Transverse colon (tissue), 4 donors: ENCODE results near the gene NOLC1.

Experiments
- EP300 ChIP-seq: sonication (generic); formaldehyde crosslinking; IDR thresholded peaks from one replicate; pipeline ENCODE4 v1.6.1; 2017; ENCODE audit warnings: antibody characterized with exemption, low read depth
- POLR2A ChIP-seq: fragments of 450-650 bp; IDR thresholded peaks from one replicate; pipeline ENCODE4 v1.6.1; 2016; ENCODE audit warnings: antibody characterized with exemption, mild to moderate bottlenecking, moderate library complexity
- POLR2AphosphoS5 ChIP-seq, 3 donors: sonication (generic); formaldehyde crosslinking; IDR thresholded peaks; one replicate each; pipeline ENCODE4 v1.6.1; 2016; ENCODE audit warnings: antibody characterized with exemption in 3 of 3
- TF ChIP-seq, protein P1 (sequence below), 5 experiments: fragments of 200-600 bp in 3 of 5; fragments of 450-650 bp in 2 of 5; sonication (generic) in 3 of 5; IDR thresholded peaks; 1 replicate in 2 of 5; 2 replicates in 3 of 5; pipeline ENCODE4 v1.5.1; 2016 to 2017; ENCODE audit warnings: antibody characterized with exemption in 5 of 5, inconsistent platforms in 3 of 5, mild to moderate bottlenecking in 2 of 5, moderate library complexity in 1 of 5

DNA sequence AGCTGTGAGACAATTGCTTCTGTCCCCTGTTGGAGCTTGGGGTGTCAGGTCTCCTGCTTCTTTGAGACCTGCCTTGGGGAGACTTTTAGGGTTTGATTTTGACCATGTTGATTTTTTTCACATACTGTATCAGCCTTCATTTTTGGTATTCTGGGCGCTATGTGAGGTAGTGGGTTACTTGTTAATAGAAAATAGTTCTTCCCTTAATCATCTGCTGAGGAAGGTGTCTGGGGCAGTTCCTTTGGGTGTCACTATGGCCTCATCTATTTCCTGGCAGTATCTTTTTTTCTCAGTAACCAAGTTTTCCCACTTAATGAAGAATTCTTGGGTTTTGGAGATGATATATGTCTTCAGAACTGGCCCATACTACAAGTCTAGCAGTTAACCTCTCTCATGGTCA, 4.6 kb upstream of the NOLC1 start:
- TF ChIP-seq, protein P1, sequence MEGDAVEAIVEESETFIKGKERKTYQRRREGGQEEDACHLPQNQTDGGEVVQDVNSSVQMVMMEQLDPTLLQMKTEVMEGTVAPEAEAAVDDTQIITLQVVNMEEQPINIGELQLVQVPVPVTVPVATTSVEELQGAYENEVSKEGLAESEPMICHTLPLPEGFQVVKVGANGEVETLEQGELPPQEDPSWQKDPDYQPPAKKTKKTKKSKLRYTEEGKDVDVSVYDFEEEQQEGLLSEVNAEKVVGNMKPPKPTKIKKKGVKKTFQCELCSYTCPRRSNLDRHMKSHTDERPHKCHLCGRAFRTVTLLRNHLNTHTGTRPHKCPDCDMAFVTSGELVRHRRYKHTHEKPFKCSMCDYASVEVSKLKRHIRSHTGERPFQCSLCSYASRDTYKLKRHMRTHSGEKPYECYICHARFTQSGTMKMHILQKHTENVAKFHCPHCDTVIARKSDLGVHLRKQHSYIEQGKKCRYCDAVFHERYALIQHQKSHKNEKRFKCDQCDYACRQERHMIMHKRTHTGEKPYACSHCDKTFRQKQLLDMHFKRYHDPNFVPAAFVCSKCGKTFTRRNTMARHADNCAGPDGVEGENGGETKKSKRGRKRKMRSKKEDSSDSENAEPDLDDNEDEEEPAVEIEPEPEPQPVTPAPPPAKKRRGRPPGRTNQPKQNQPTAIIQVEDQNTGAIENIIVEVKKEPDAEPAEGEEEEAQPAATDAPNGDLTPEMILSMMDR (IDR thresholded peaks at IDR 0.05) = no peak
- no peak for TF ChIP-seq POLR2AphosphoS5 (IDR thresholded peaks at IDR 0.05)
- no peak for TF ChIP-seq POLR2A
- TF ChIP-seq EP300 = no peak
